Adrenal gland (tissue), 12 donors: ENCODE measurements around the gene ZER1. TPM values are rescaled to one million over a fixed set of nuclear protein-coding genes. Genes with fewer than 3 reads are reported as not detected.
A peak's percentile ranks its signal among the peaks of the same experiment; 100 is the strongest.

ENCODE experiments used
- DNase-seq, 7 donors: peaks; one replicate each; pipeline ENCODE4 v3.0.0-alpha.2; 2019 to 2020
- H3K27ac ChIP-seq, 5 donors: fragments of 200-600 bp; sonication (generic) in 4 of 5; 1 replicate in 3 of 5; 2 replicates in 2 of 5; pipeline versions ENCODE4 v1.5.1 to v1.8.0; 2016 to 2020; ENCODE audit warnings: mild to moderate bottlenecking in 1 of 5
- H3K27me3 ChIP-seq: fragments of 200-600 bp; 2 replicates; pipeline ENCODE4 v1.8.0; 2021
- H3K36me3 ChIP-seq, 2 donors: fragments of 200-600 bp; replicated peaks in 1 of 2; 1 replicate in 1 of 2; 2 replicates in 1 of 2; pipeline versions ENCODE4 v1.5.1 to v1.8.0; 2018 to 2022
- H3K4me1 ChIP-seq, 2 donors: fragments of 200-600 bp; replicated peaks in 1 of 2; 1 replicate in 1 of 2; 2 replicates in 1 of 2; pipeline versions ENCODE4 v1.5.1 to v1.8.0; 2018 to 2021
- H3K4me3 ChIP-seq, 4 donors: fragments of 200-600 bp; sonication (generic) in 3 of 4; one replicate each; pipeline ENCODE4 v1.5.1; 2016 to 2018
- H3K9me3 ChIP-seq, 3 donors: fragments of 200-600 bp; sonication (generic) in 1 of 3; replicated peaks in 1 of 3; 1 replicate in 2 of 3; 2 replicates in 1 of 3; pipeline versions ENCODE4 v1.5.1 to v1.8.0; 2016 to 2021
- POLR2A ChIP-seq, 2 donors: fragments of 450-650 bp; IDR thresholded peaks; one replicate each; pipeline ENCODE4 v1.6.1; 2017; ENCODE audit warnings: antibody characterized with exemption in 2 of 2, mild to moderate bottlenecking in 2 of 2, moderate library complexity in 1 of 2
- WGBS, 4 donors: extraction: QIAGEN DNeasy Blood & Tissue Kit in 2 of 4; methylation state at CpG; one replicate each; pipeline versions ENCODE4 v1.1.5 to v1.1.7; 2013 to 2017; 5-methylcytosine and 5-hydroxymethylcytosine counted together
- intact Hi-C, 2 donors: fragments of 100-400 bp; cut with DNase I; formaldehyde crosslinking; loops; one replicate each; pipeline versions ENCODE4 v1.14.1 to v1.15.0; 2022 to 2023
- polyA plus RNA-seq, 3 donors: library from polyadenylated mRNA; stranded (reverse); fragments of 200-250 nt in 2 of 3; fragments of 350-450 nt in 1 of 3; fragmentation: Illumina TruSeq in 1 of 3; extraction: RNeasy Lipid Tissue Mini Kit (QIAGEN cat#74804) in 1 of 3; gene quantifications; one replicate each; pipeline ENCODE4 v1.2.3, GENCODE V29; 2013 to 2014
- total RNA-seq, 9 donors: library from RNA; depleted of rRNA in 4 of 9; stranded (reverse); fragments of >200 nt in 4 of 9; fragments of 120-200 nt in 1 of 9; fragmentation: NEBNext Ultra II Directional in 1 of 9; extraction: Animal tissue kit (Norgen Biotek cat#: 25700) in 1 of 9; gene quantifications; one replicate each; pipeline versions ENCODE4 v1.1.0 to v1.2.4, GENCODE V29; 2013 to 2023
- TF ChIP-seq, protein P1 (sequence below), 6 experiments: fragments of 450-650 bp in 4 of 6; fragments of 200-600 bp in 2 of 6; sonication (generic) in 1 of 6; IDR thresholded peaks; 1 replicate in 5 of 6; 2 replicates in 1 of 6; pipeline versions ENCODE4 v1.5.1 to v1.8.0; 2016 to 2021; ENCODE audit warnings: antibody characterized with exemption in 6 of 6, mild to moderate bottlenecking in 2 of 6, moderate library complexity in 1 of 6
- donor health status: healthy with polysubstance abuse.
- donor health status: Bipolar disorder and iron deficiency.
- donor health status: DM: yes; HTN: yes; CAD: no.
- donor health status: DM: no; HTN: no; CAD: no.
- donor health status: DM: no; HTN: no; CAD: no.
- donor health status: DM: yes; HTN: yes; CAD: no.

Gene ZER1
- total and polyA plus RNA-seq, 12 donors, result 17.0 to 131 (median 53.4) TPM

DNA sequence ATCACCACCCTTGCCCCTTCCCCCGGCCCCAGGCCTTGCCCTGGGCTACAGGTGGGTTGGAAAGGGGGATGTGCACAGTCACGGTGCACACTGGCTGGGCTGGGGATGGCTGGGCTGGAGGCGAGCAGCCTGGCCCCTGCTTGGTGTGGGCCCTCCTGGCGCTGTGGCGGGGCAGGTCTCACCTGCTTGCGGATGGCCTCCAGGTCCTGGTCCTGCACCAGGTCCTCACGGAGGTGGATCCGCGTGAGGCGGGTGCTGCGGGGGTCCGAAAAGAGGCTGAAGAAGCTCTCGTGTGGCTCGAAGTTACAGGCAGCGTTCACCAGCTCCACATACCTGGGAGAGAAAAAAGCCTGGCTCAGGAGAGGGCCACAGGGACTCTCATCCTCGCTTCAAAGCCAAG, 18.1 kb downstream of the ZER1 start:
- Histone ChIP-seq H3K4me3 (no peak overlapping the region), H3K9me3 (no peaks in the 10 kb centered on the region), H3K27me3 (no peaks in the 10 kb centered on the region), H3K4me1 (no peaks in the 10 kb centered on the region), H3K27ac (no peak overlapping the region), H3K36me3 (peaks cover 0 to 41% of the 10 kb centered on the region in 2 donors)
- TF ChIP-seq POLR2A (IDR thresholded peaks at IDR 0.05), result no peak
- TF ChIP-seq, protein P1, sequence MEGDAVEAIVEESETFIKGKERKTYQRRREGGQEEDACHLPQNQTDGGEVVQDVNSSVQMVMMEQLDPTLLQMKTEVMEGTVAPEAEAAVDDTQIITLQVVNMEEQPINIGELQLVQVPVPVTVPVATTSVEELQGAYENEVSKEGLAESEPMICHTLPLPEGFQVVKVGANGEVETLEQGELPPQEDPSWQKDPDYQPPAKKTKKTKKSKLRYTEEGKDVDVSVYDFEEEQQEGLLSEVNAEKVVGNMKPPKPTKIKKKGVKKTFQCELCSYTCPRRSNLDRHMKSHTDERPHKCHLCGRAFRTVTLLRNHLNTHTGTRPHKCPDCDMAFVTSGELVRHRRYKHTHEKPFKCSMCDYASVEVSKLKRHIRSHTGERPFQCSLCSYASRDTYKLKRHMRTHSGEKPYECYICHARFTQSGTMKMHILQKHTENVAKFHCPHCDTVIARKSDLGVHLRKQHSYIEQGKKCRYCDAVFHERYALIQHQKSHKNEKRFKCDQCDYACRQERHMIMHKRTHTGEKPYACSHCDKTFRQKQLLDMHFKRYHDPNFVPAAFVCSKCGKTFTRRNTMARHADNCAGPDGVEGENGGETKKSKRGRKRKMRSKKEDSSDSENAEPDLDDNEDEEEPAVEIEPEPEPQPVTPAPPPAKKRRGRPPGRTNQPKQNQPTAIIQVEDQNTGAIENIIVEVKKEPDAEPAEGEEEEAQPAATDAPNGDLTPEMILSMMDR (IDR thresholded peaks at IDR 0.05), result no peak
- WGBS, 4 donors, result 92 to 99% (median 95%) methylated on average over 9 to 16 of the region's 16 CpGs
- no peak for DNase-seq
- intact Hi-C loops, result no loop called here

DNA sequence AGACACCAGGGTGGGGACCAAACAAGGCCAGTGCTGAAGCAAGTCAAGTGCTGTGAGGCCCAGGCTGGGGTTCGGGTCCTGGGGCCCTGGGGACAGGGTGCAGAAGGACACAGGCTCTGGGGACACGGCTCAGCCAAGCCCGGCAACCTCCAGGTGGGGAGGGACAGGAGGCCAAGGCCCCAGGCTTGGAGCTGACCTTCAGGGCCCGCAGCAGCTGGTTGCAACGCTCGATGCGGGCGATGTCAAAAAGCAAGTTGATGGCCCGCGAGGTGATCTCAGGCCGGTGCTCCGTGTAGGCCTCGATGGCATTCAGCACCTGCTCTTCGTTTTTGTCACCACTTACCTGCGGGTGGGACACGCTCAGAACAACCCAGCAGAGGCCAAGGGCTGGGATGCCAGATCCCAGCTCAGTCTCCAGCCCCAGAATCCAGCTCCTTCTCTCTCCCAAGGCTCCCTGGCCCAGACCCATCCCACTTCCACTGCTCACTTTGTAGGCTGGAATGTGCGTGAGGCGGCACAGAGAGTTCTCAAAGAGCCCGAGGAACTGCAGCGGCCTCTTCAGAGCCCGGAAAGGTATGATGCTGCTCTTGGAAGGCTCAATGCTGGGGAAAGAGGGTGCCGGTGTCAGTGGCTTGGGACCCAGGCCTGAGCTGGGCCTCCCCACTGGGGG, 20.7 kb downstream of the ZER1 start:
- no peak for TF ChIP-seq POLR2A (IDR thresholded peaks at IDR 0.05)
- TF ChIP-seq, protein P1 (IDR thresholded peaks at IDR 0.05), result no peak
- no peak for DNase-seq
- H3K4me3 ChIP-seq, result no peak overlapping the region
- H3K36me3 ChIP-seq, result peaks cover 0 to 41% of the 10 kb centered on the region in 2 donors
- peaks cover 0 to 2% of the 10 kb centered on the region in 2 donors for H3K4me1 ChIP-seq
- no peak overlapping the region for H3K27ac ChIP-seq
- intact Hi-C loops, result no loop called here
- no peaks in the 10 kb centered on the region for H3K9me3 ChIP-seq
- H3K27me3 ChIP-seq, result no peaks in the 10 kb centered on the region
- 77 to 86% (median 84%) methylated on average over 10 to 22 of the region's 22 CpGs for WGBS, 4 donors

DNA sequence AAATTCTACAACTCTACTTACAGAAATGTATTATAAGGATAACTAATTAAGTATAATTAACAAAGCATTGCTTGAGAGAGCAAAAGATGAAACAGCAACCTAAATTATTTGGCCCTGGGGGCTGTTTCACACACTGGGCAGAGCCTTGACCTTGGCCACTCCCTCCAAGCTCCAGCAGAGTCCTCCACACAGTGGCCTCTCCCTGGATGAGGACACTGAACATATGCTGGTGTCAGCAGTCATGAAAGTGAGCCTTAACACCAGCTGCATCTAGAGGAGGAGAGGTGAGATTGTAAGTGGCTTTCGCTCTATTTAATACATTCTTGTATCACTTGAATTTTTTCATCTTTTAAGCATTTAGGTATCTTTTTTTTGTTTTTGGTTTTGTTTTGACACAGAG, 24.5 kb downstream of the ZER1 start:
- intact Hi-C loops, result no loop called here
- peak overlapping the region in 1 of 5 donors; percentile 3 for H3K27ac ChIP-seq
- no peak overlapping the region for H3K4me3 ChIP-seq
- H3K9me3 ChIP-seq, result no peaks in the 10 kb centered on the region
- 90 to 100% (median 92%) methylated on average over 1 of the region's 1 CpG for WGBS, 4 donors
- peaks cover 0 to 2% of the 10 kb centered on the region in 2 donors for H3K4me1 ChIP-seq
- H3K36me3 ChIP-seq, result peaks cover 0 to 24% of the 10 kb centered on the region in 2 donors
- H3K27me3 ChIP-seq, result no peaks in the 10 kb centered on the region
- no peak for TF ChIP-seq POLR2A (IDR thresholded peaks at IDR 0.05)
- TF ChIP-seq, protein P1 (IDR thresholded peaks at IDR 0.05), result no peak
- DNase-seq, result peak in 4 of 7 donors; percentile 41 to 57 (median 45)

DNA sequence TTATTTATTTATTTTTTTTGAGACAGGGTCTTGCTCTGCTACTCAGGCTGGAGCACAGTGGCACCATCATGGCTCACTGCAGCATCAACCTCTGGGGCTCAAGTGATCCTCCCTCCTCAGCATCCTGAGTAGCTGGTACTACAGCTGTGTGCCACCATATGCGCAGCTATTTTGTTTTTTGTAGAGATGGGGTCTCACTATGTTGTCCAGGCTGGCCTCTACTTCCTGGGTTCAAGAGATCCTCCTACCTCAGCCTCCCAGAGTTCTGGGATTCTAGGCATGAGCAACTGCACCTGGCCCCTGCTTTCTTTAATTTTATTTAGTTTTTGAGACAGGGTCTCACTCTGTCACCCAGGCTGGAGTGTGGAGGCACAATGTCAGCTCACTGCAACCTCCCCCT, 28.3 kb downstream of the ZER1 start:
- Histone ChIP-seq H3K27me3 (no peaks in the 10 kb centered on the region), H3K4me3 (no peak overlapping the region), H3K27ac (no peak overlapping the region), H3K9me3 (no peaks in the 10 kb centered on the region), H3K36me3 (peaks cover 0 to 27% of the 10 kb centered on the region in 2 donors), H3K4me1 (peaks cover 0 to 2% of the 10 kb centered on the region in 2 donors)
- 94 to 100% (median 100%) methylated on average over 1 of the region's 1 CpG for WGBS, 4 donors
- intact Hi-C loops, result no loop called here
- TF ChIP-seq, protein P1 (IDR thresholded peaks at IDR 0.05), result no peak
- no peak for TF ChIP-seq POLR2A (IDR thresholded peaks at IDR 0.05)
- DNase-seq, result no peak
